H1 (cell line): Measurements from ENCODE around the gene ADAMTS6. TPM values are rescaled to one million over a fixed set of nuclear protein-coding genes. Genes with fewer than 3 reads are reported as not detected.

Source experiments
- ASH2L ChIP-seq: fragments of 200-600, 300-600 bp; sonication (generic); IDR thresholded peaks from one replicate; pipeline ENCODE4 v1.7.1; 2017; ENCODE audit warnings: low read length
- E2F6 ChIP-seq: IDR thresholded peaks from 2 replicates; pipeline ENCODE4 v1.6.1; 2012; ENCODE audit warnings: inconsistent platforms
- EZH2 ChIP-seq: fragments of 200-600 bp; sonication (generic); IDR thresholded peaks from 2 replicates; pipeline ENCODE4 v1.7.1; 2012; ENCODE audit warnings: low read depth, mild to moderate bottlenecking, moderate library complexity, low read length, inconsistent platforms; ENCODE audit not compliant: severe bottlenecking
- HDAC2 ChIP-seq, 2 experiments: fragments of 300-600 bp in 1 of 2; sonication (generic) in 1 of 2; IDR thresholded peaks; 2 replicates each; pipeline ENCODE4 v1.6.1; 2011 to 2012; ENCODE audit warnings: low read depth in 2 of 2, low read length in 2 of 2, mild to moderate bottlenecking in 2 of 2, moderate library complexity in 2 of 2, borderline replicate concordance in 1 of 2, inconsistent platforms in 1 of 2
- JUN ChIP-seq: IDR thresholded peaks from 2 replicates; pipeline ENCODE4 v1.6.1; 2011; ENCODE audit warnings: low read depth, mild to moderate bottlenecking, improper control_type of control experiment, low read length
- SRF ChIP-seq: IDR thresholded peaks from 2 replicates; pipeline ENCODE4 v1.6.1; 2011; ENCODE audit warnings: mild to moderate bottlenecking, low read depth, low read length, moderate library complexity
- polyA plus RNA-seq, 7 experiments: library from polyadenylated mRNA; depleted of rRNA in 3 of 7; stranded (reverse) in 5 of 7; unstranded in 2 of 7; fragments of >200 nt in 5 of 7; fragments of 200-250 nt in 2 of 7; gene quantifications; 1 replicate in 5 of 7; 2 replicates in 1 of 7; 4 replicates in 1 of 7; pipeline versions ENCODE4 v1.2.1 to v1.2.3, GENCODE V29; 2011 to 2013; ENCODE audit warnings: missing spikeins in 2 of 7, mixed read lengths in 2 of 7
- total RNA-seq: library from RNA; stranded (reverse); fragmentation: NEBNext Ultra II Directional; extraction: Animal tissue kit (Norgen Biotek cat#: 25700); gene quantifications from 2 replicates; pipeline ENCODE4 v1.2.1, GENCODE V29; 2021

The ADAMTS6 gene
- total and polyA plus RNA-seq, 2 of the 8 experiments (the other 6 are each of a cell fraction or from before 2014, with no cell fraction given) = 0.74 to 2.4 TPM

GRCh38 chr5:65440456-65440855 lies 41.3 kb downstream of the ADAMTS6 start (continued):
- TF ChIP-seq E2F6 (no peak), HDAC2 (IDR thresholded peaks at IDR 0.05; ENCODE audit: borderline replicate concordance in 1 of 2, low read depth in 2 of 2, low read length in 2 of 2) (no peak), EZH2 (no peak), SRF (no peak), ASH2L (no peak), JUN (no peak)
